Activated T-helper 1 cell treated with Interleukin-2 at 50 U/mL for 16 hours (primary cell): Measurements from ENCODE around the gene VWA1.
A peak's percentile ranks its signal among the peaks of the same experiment; 100 is the strongest.
"Not testable (repeated sequence)": the region's sequence is repeated elsewhere in the genome, so short reads cannot be mapped to it uniquely, and the experiment has no call there.

Source experiments
- DNase-seq: peaks from one replicate; pipeline ENCODE4 v3.0.0-alpha.2; 2020; ENCODE audit warnings: low read depth

VWA1 gene

GRCh38 chr1:1455934-1456333 is 20.4 kb downstream of the VWA1 start:
- DNase-seq, result not testable (repeated sequence)

GRCh38 chr1:1456683-1457255 is 21.3 kb downstream of the VWA1 start:
- DNase-seq, result not testable (repeated sequence)

- DNase-seq, result not testable (repeated sequence)
These were observed 23.7 kb downstream of the VWA1 start for GRCh38 chr1:1459156-1459555.

GRCh38 chr1:1459711-1460110 is 24.2 kb downstream of the VWA1 start:
- DNase-seq, result not testable (repeated sequence)

GRCh38 chr1:1460540-1461130 is 25.1 kb downstream of the VWA1 start:
- no peak for DNase-seq

- DNase-seq, result no peak
These were observed 26.3 kb downstream of the VWA1 start for GRCh38 chr1:1461721-1462317.

GRCh38 chr1:1462318-1462966 is 27.0 kb downstream of the VWA1 start:
- no peak for DNase-seq

- DNase-seq, result no peak
These were observed 27.8 kb downstream of the VWA1 start for GRCh38 chr1:1463312-1463711.

GRCh38 chr1:1468196-1468985 is 32.9 kb downstream of the VWA1 start:
- DNase-seq, result not testable (repeated sequence)

GRCh38 chr1:1470626-1471388 is 35.3 kb downstream of the VWA1 start:
- no peak for DNase-seq

- peak; percentile 85 for DNase-seq
These were observed 36.0 kb downstream of the VWA1 start, which contains the start of gene ATAD3B for GRCh38 chr1:1471389-1472052. TSS of gene ATAD3B (plus strand) at chr1:1471765. CDS start at chr1:1471885, 120 bp downstream.

GRCh38 chr1:1472053-1472876 is 36.8 kb downstream of the VWA1 start:
- DNase-seq, result not testable (repeated sequence)

GRCh38 chr1:1476011-1476410 is 40.5 kb downstream of the VWA1 start:
- DNase-seq, result not testable (repeated sequence)

GRCh38 chr1:1477206-1477605 is 41.7 kb downstream of the VWA1 start:
- no peak for DNase-seq

GRCh38 chr1:1479547-1480487 is 44.3 kb downstream of the VWA1 start:
- no peak for DNase-seq

GRCh38 chr1:1480488-1480867 is 45.0 kb downstream of the VWA1 start:
- not testable (repeated sequence) for DNase-seq

- not testable (repeated sequence) for DNase-seq
These were observed 46.3 kb downstream of the VWA1 start for GRCh38 chr1:1481811-1482210.

- no peak for DNase-seq
These were observed 47.4 kb downstream of the VWA1 start for GRCh38 chr1:1482856-1483255.

GRCh38 chr1:1483714-1484113 is 48.2 kb downstream of the VWA1 start:
- DNase-seq, result no peak
